ENCODE data around the gene EDC4.

EDC4 gene

GRCh38 chr16:67842509-67843342 is 30.1 kb upstream of the EDC4 start:
- DNase-seq = peak; percentile 79
- peak overlapping the region; percentile 95 for H3K27ac Mint-ChIP-seq
- no peaks in the 10 kb centered on the region for H3K9me3 Mint-ChIP-seq
- H3K36me3 Mint-ChIP-seq (ENCODE audit: low read depth) = peaks cover 41% of the 10 kb centered on the region
- H3K4me1 Mint-ChIP-seq (ENCODE audit: low read depth) = peaks cover 41% of the 10 kb centered on the region
- H3K27me3 Mint-ChIP-seq = no peaks in the 10 kb centered on the region
- peak overlapping the region; percentile 96 for H3K4me3 Mint-ChIP-seq

GRCh38 chr16:67843343-67843765 is 29.5 kb upstream of the EDC4 start:
- H3K9me3 Mint-ChIP-seq = no peaks in the 10 kb centered on the region
- no peaks in the 10 kb centered on the region for H3K27me3 Mint-ChIP-seq
- H3K4me3 Mint-ChIP-seq = peak overlapping the region; percentile 96
- H3K36me3 Mint-ChIP-seq (ENCODE audit: low read depth) = peaks cover 44% of the 10 kb centered on the region
- DNase-seq = no peak
- peaks cover 47% of the 10 kb centered on the region for H3K4me1 Mint-ChIP-seq (ENCODE audit: low read depth)
- H3K27ac Mint-ChIP-seq = peak overlapping the region; percentile 95

- Mint-ChIP-seq H3K36me3 (ENCODE audit: low read depth) (peaks cover 51% of the 10 kb centered on the region), H3K27ac (peak overlapping the region; percentile 95), H3K4me3 (peak overlapping the region; percentile 96), H3K9me3 (no peaks in the 10 kb centered on the region), H3K27me3 (no peaks in the 10 kb centered on the region), H3K4me1 (ENCODE audit: low read depth) (peaks cover 53% of the 10 kb centered on the region)
- no peak for DNase-seq
Observed at GRCh38 chr16:67844497-67844896, 28.4 kb upstream of the EDC4 start.

- Mint-ChIP-seq H3K27me3 (no peaks in the 10 kb centered on the region), H3K4me3 (peak overlapping the region; percentile 96), H3K4me1 (ENCODE audit: low read depth) (peaks cover 59% of the 10 kb centered on the region), H3K27ac (peak overlapping the region; percentile 94), H3K9me3 (no peaks in the 10 kb centered on the region), H3K36me3 (ENCODE audit: low read depth) (peaks cover 59% of the 10 kb centered on the region)
- DNase-seq = no peak
Observed at GRCh38 chr16:67845291-67846062, 27.4 kb upstream of the EDC4 start.

- H3K4me3 Mint-ChIP-seq = peak overlapping the region; percentile 96
- H3K27ac Mint-ChIP-seq = peak overlapping the region; percentile 94
- peaks cover 63% of the 10 kb centered on the region for H3K36me3 Mint-ChIP-seq (ENCODE audit: low read depth)
- H3K27me3 Mint-ChIP-seq = no peaks in the 10 kb centered on the region
- peaks cover 62% of the 10 kb centered on the region for H3K4me1 Mint-ChIP-seq (ENCODE audit: low read depth)
- no peak for DNase-seq
- no peaks in the 10 kb centered on the region for H3K9me3 Mint-ChIP-seq
Observed at GRCh38 chr16:67846063-67846319, 26.9 kb upstream of the EDC4 start.

- Mint-ChIP-seq H3K27ac (peak within 1 kb of the TSS; percentile 94), H3K36me3 (ENCODE audit: low read depth) (peaks cover 67% of the 10 kb centered on the region), H3K4me1 (ENCODE audit: low read depth) (peaks cover 62% of the 10 kb centered on the region), H3K27me3 (no peaks in the 10 kb centered on the region), H3K4me3 (peak within 1 kb of the TSS; percentile 96), H3K9me3 (no peaks in the 10 kb centered on the region)
- DNase-seq = peak; percentile 98
Observed at GRCh38 chr16:67846320-67847063, 26.4 kb upstream of the EDC4 start, which contains the start of gene NUTF2. TSS of gene NUTF2 (plus strand) at chr16:67846933. CDS start at chr16:67865131, 18,198 bp downstream.

GRCh38 chr16:67847064-67847861 is 25.6 kb upstream of the EDC4 start, which contains the start of gene CENPT:
TSS of gene CENPT (minus strand) at chr16:67847693. CDS start at chr16:67833859, 13,834 bp downstream.
- no peak for DNase-seq
- H3K36me3 Mint-ChIP-seq (ENCODE audit: low read depth) = peaks cover 70% of the 10 kb centered on the region
- H3K4me1 Mint-ChIP-seq (ENCODE audit: low read depth) = peaks cover 59% of the 10 kb centered on the region
- peak within 1 kb of the TSS; percentile 96 for H3K4me3 Mint-ChIP-seq
- H3K27me3 Mint-ChIP-seq = no peaks in the 10 kb centered on the region
- H3K9me3 Mint-ChIP-seq = no peaks in the 10 kb centered on the region
- peak within 1 kb of the TSS; percentile 94 for H3K27ac Mint-ChIP-seq

GRCh38 chr16:67848118-67848517 is 24.7 kb upstream of the EDC4 start:
- H3K36me3 Mint-ChIP-seq (ENCODE audit: low read depth) = peaks cover 63% of the 10 kb centered on the region
- H3K27ac Mint-ChIP-seq = peak overlapping the region; percentile 90
- H3K4me1 Mint-ChIP-seq (ENCODE audit: low read depth) = peaks cover 59% of the 10 kb centered on the region
- peak overlapping the region; percentile 93 for H3K4me3 Mint-ChIP-seq
- DNase-seq = no peak
- H3K27me3 Mint-ChIP-seq = no peaks in the 10 kb centered on the region
- no peaks in the 10 kb centered on the region for H3K9me3 Mint-ChIP-seq

- H3K27ac Mint-ChIP-seq = no peak overlapping the region
- no peak overlapping the region for H3K4me3 Mint-ChIP-seq
- H3K36me3 Mint-ChIP-seq (ENCODE audit: low read depth) = peaks cover 64% of the 10 kb centered on the region
- H3K9me3 Mint-ChIP-seq = no peaks in the 10 kb centered on the region
- DNase-seq = no peak
- peaks cover 57% of the 10 kb centered on the region for H3K4me1 Mint-ChIP-seq (ENCODE audit: low read depth)
- no peaks in the 10 kb centered on the region for H3K27me3 Mint-ChIP-seq
Observed at GRCh38 chr16:67853670-67854069, 19.2 kb upstream of the EDC4 start.

- H3K9me3 Mint-ChIP-seq = no peaks in the 10 kb centered on the region
- peaks cover 47% of the 10 kb centered on the region for H3K4me1 Mint-ChIP-seq (ENCODE audit: low read depth)
- H3K4me3 Mint-ChIP-seq = no peak overlapping the region
- H3K36me3 Mint-ChIP-seq (ENCODE audit: low read depth) = peaks cover 64% of the 10 kb centered on the region
- no peaks in the 10 kb centered on the region for H3K27me3 Mint-ChIP-seq
- DNase-seq = no peak
- peak overlapping the region; percentile 26 for H3K27ac Mint-ChIP-seq
Observed at GRCh38 chr16:67855789-67856188, 17.1 kb upstream of the EDC4 start.

GRCh38 chr16:67856927-67857546 is 15.8 kb upstream of the EDC4 start:
- Mint-ChIP-seq H3K27me3 (no peaks in the 10 kb centered on the region), H3K36me3 (ENCODE audit: low read depth) (peaks cover 65% of the 10 kb centered on the region), H3K27ac (peak overlapping the region; percentile 27), H3K4me1 (ENCODE audit: low read depth) (peaks cover 46% of the 10 kb centered on the region), H3K4me3 (no peak overlapping the region), H3K9me3 (no peaks in the 10 kb centered on the region)
- DNase-seq = no peak

GRCh38 chr16:67857547-67858233 is 15.2 kb upstream of the EDC4 start:
- H3K4me3 Mint-ChIP-seq = no peak overlapping the region
- H3K27ac Mint-ChIP-seq = peak overlapping the region; percentile 27
- peaks cover 46% of the 10 kb centered on the region for H3K4me1 Mint-ChIP-seq (ENCODE audit: low read depth)
- H3K27me3 Mint-ChIP-seq = no peaks in the 10 kb centered on the region
- DNase-seq = peak; percentile 37
- H3K9me3 Mint-ChIP-seq = no peaks in the 10 kb centered on the region
- peaks cover 68% of the 10 kb centered on the region for H3K36me3 Mint-ChIP-seq (ENCODE audit: low read depth)

- peaks cover 46% of the 10 kb centered on the region for H3K4me1 Mint-ChIP-seq (ENCODE audit: low read depth)
- H3K36me3 Mint-ChIP-seq (ENCODE audit: low read depth) = peaks cover 68% of the 10 kb centered on the region
- H3K9me3 Mint-ChIP-seq = no peaks in the 10 kb centered on the region
- H3K27ac Mint-ChIP-seq = peak overlapping the region; percentile 69
- H3K4me3 Mint-ChIP-seq = no peak overlapping the region
- no peaks in the 10 kb centered on the region for H3K27me3 Mint-ChIP-seq
- no peak for DNase-seq
Observed at GRCh38 chr16:67858500-67858899, 14.4 kb upstream of the EDC4 start.

Measured in activated T-cell treated with anti-CD3 and anti-CD28 coated beads, Interleukin-2, amount 50 U/mL, for 24 hours (primary cell).